ENCODE measurements around the gene PRLR.

PRLR gene

DNA sequence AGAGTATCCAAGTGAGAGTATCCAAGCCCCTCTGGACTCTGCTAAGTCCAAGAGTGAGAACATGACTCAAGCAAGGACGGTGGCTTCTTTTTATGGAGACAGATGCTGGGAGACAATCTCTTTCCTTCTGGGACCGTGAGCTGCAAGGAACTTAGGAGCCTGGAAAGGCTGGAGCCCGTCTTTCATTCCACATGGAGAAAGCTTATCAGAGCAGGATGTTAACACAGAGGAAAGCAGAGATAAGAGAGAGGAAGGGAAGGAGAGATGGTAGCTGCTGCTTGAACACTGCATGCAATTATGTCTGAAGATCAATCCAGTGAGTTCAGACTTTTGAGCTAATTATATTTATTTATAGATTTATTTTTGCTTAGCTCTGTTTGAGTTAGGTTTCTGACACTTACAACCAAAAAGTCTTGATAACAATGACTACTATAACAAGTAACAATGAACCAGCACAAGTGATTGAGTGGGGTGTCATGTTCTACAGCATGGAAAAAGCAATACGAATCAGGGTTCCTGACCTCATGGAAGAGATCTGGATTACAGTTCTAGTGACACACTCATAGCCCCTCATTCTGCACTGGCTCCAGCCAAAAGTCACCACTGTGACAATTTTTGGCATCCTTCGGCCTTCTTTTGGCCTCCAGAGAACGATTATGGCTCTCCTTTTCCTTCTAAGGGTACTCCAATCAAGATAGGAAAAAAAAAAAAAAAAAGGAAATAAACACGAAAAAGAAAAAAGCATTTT, 71.5 kb downstream of the PRLR start:
- no peak for DNase-seq

DNA sequence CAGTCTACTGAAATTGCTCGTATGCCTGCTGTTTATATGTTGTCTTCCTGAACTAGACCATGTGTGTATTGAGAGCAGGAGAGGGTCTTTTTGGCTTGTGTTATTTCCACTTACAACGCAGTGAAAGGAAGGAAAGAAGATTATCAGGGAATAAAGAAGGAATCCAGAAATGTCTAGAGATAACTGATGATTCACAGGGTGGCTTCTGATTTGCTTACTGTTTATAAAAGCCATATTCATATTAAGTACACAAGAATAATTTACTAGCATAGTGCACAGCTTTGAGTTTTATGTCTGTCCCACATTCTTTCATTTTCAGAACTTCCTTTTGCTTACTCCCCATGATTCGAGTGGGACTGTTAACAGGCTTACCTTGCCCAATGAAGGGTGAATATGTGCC, 72.1 kb downstream of the PRLR start:
- no peak for DNase-seq

DNA sequence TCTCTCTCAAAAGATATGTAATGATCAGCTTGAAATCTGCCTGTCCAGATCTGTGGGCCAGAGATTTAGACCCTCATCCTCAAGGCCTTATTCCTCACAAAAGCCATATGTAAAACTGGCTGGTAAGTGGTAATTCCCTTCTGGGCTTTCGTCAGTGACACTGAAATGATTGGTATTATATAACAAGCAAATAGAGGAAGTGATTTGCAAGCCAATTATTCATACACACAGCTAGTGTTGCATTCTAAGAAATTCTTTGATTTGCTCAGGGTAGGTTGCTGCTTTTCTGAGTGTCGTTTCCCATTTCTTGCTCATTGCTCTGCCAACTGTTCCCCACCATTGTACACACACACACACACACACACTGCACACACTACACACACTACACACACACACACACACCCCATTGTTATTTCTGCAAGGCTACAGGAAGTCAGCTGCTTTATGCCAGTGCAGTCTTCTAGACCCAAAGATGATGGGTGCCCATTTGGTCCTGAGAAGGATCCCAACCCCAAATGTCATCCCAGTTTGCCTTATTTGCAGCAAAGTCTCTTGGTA, 76.8 kb downstream of the PRLR start:
- DNase-seq = no peak

DNA sequence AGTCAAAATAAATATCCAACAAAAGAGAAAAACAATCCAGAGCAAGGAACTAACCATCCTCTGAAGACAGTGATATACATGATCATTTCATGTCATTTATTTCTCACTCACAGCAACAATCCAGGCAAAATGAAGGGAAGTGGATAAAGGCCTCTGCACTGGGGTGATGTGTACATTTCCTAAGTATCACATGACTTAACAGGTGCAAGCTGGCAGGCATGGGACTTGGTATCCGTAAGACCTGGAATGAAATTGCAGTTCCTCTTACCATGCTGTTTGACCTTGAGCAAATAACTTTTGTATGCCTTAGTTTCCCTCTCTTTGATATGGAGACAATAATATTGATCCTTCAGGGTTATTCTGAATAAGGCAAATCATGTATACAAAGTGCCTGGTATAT, 77.6 kb downstream of the PRLR start:
- DNase-seq = no peak

DNA sequence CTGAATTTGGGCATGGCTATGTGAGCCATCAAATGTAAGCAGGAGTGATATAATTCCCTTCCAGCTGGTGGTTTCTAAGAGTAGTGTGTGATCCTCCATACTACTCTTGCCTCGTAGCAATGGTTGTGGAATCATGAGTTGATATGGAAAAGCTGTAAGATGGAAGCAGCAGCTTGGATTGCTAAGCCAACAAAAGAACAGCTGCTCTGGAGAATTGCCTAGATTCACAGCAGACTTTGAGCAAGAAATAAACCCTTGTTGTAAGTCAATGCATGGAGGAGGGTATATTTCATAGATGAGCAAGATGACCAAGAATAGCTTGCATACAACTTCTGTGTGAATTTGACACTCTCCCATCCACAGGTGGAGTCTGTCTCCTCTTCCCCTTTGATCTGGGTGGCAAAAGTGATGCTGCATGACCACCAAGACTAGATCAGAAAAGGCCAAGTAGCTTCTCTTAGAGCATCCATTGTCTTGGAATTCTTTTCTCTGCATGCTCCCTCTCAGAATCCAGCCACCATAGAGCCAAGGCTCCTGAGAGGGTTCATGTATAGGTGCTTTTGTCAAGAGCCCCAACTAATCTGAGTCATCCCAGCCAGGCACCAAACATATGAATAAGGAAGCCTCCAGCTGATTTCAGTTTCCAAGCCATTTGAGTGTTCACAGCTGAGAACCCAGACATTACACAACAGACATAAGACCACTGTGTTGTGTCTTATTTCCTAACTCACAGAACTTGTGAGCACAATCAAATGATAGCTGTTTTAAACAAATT, 79.0 kb downstream of the PRLR start:
- DNase-seq = no peak

DNA sequence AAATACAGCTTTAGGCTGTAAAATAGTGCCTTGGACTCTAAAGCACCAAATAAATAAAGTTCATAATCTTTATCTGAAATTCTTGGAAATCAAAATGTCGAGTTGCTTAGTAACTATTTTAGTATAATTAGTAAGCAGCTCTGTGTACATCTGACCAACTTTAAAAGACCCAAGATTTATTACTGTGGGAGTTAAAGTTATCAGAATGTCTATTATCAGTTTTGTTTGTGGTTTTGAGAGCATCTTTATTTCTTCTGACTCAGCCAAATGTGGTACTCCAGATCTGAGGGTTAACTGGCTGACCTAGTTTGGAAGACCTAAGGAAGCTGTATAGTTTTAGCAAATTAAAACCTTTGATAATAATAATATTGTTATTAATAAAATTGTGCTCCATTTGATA, 81.2 kb downstream of the PRLR start:
- DNase-seq = no peak

DNA sequence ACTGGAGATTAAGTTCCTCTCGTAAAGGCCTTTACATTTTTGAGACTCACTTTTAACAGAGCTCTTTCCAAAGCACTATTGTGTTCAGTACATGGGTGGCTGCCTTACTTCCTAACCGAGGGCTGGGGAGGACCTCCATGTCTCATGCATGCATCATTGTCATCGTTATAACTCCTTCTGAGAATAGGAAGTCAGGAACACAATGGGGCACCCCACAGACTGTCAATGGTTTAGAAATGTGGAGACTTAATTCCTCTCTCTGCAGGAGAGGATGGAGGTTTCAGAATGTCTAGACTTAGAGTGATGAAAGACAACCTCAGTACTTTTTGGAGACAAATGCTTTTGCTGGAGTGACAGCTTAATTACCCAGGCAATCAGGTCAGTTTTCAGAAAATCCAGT, 83.9 kb downstream of the PRLR start:
- DNase-seq = no peak

DNA sequence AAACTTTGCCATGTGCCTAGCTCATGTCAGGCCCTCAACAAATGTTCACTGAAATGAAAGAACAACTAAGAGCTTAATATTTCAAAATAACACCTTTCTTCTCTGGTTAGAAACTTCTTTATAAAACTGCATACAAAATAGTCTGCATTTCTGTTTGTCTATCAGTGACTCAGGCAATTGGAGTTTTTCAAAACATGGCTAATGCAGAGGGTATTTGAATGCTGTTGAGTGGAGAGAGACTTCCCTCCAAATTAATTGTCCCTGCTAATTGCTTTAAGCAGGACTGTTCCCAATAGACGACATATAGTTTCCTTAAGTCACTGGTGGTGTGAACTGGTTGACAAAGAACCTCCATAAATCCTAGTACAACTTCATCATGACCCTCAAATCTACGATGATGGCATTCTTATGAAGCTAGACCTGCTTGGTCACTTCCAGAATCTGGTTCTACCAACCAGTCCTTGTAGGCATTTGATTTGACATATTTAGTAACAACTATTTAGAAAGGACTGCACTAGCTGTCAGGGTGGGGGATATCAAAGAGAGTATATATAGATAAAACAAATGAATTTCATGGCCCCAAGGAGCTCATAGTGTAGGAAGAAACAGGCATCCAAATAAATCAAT, 84.5 kb downstream of the PRLR start:
- DNase-seq = no peak

DNA sequence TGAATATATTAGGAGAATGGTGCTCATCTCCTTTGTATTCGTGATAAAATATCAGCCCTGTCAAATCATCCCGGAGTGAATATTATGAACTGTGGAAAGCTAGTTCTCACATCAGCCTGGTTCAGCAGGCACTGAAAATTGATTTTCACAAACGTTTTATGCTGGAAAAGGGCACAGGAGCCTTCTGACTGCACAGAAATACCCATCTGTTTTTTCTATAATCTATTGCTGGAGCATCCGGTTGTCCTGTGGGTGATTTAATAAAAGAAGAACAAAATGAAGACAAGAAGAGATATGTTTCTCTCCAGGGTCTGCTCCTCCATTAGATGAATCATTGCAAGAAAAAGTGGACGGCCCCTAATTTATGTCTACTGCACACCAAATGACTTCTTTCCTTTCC, 85.3 kb downstream of the PRLR start:
- DNase-seq = no peak

DNA sequence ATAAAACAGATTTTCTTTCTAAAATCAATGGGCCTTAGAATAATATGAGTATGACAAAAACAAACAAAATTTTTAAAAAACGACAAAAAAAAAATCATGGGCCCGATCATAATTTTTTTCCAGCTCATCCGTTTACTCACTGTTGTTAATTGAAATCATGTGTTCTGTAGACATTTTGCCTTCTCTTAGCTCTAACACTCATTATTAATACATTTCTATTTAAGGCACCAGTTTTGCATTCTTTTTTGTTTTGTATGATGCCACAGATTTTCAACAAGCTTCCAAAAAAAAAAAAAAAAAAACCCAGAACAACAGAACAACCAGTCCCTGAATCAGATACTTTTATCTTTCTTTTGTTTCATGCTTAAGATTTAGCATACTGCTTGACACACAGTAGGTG, 86.4 kb downstream of the PRLR start:
- DNase-seq = no peak

DNA sequence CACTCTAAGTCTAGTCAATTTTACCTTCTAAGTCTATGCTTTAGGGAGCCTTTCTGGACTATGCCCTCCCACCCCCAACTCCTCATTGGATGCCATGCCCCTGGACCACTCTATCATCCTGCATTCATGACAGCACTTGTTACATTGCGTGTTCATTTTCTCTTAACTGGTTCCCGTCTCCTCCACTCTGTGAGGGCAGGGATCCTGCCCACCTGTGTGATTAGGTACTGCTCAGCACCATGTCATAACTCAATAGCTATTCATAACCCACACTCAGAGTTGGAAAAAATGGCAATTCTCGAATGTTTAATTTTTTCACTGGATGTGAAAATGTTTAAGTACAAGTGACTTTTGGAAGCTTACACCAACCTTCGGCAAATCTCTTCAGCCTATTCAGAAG, 88.5 kb downstream of the PRLR start:
- DNase-seq = no peak

DNA sequence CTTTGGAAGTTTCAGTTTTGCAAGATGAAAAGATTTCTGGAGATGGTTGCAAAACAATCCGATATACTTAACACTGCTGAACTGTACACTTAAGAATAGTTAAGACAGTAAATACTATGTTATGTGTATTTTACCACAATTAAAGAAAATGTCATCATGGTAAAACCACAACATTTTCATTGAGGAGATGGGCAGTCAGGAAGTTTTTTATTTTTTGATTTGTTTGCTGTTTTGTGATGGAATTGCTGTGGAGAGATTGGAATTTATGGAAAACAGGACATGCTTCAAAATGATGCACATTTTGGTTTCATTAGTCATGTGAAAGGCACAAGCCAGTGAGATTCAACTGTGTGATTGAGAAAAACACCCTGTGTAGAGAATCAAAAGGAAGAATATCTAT, 92.1 kb downstream of the PRLR start:
- no peak for DNase-seq

DNA sequence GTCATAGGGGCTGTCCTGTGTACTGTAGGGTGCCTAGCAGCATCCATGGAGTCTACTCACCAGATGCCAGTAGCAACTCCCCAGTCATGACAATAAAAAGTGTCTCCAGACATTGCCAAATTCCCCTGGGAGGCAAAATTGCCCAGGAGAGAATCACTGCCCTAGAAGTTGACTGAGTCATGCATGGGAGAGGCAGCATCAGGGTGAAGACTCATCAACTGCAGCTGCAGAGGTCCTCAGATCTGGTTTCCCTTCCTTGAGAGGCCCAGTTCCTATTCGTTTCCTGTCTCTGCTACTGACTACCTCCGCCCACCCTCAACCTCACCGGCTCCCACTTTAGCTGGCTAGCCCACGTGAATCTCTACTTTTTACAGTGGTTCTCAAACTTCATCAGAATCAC, 93.9 kb downstream of the PRLR start:
- DNase-seq = peak; percentile 26 to 49

DNA sequence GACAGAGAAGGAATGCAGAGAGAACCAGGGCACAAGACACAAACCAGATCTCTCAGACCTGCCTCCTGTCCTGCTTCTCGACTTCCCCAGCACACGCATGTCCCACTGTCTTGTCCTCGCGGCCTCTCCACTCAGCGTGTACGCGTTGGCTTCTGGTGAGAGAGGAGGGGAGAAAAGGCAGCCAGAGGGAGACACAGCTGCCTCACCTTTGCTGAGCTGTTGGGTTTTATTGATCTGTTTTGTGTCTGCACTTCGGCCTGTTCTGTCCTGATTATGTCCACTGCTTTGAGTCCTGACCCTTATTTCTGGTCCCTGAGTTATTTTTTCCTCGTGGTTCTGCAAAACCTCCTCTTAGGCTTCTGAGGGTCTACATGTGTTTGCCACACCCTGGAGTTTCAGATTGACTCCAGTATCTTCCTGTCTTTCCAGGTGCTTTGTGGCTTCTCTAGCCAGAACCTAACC, 95.0 kb downstream of the PRLR start:
- no peak for DNase-seq

DNA sequence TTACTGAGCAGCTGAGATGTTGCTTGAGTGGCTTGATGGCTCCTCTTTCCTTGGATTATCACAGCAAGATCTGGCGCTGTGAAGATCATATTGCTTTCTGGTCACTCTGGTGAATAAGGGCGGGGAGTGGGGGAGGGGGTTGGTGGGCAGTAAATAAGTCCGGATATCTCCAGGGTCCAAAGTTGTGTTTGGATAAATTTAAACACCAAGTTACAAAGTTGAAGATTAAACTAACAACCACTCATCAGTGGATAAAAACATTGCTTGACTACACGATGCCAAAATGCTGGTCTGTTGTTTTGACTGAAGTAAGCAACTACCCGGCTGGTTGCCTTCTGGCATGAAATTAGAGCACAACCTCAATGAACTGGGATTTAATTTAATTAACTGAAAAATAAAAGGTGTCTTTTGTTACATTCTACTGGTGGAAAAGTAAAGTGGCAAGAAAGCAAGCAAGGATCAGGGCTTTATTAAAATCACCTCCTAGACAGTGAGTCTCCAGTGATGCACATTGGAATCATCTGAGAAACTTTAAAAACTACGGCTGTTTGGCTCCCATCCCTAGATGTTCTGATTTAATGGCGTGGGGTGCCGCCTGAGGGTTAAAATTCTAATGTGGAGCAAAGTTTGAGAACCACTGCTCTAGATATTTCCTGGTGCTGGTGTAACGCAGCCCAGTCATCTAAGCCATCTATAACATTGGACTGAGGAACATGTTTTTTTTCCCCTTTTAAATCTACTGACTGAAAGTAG, 95.8 kb downstream of the PRLR start:
- DNase-seq = no peak

DNA sequence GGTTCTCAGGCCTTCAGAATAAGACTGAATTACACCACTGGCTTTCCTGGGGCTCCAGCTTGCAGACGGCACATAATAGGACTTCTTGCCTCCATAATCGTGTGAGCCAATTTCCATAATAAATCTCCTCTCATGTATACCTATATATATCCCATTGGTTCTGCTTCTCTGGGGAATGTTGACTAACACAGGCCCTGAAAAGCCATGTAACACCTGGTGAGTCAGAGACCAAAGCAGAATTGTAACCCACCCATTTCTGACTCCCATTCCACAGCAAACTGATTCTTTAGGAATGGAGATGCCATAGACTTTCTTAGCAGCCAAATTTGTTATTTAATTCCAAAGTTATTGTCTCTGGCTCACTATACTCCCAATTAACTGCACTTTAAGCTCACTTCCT, 97.1 kb downstream of the PRLR start:
- DNase-seq = no peak

DNA sequence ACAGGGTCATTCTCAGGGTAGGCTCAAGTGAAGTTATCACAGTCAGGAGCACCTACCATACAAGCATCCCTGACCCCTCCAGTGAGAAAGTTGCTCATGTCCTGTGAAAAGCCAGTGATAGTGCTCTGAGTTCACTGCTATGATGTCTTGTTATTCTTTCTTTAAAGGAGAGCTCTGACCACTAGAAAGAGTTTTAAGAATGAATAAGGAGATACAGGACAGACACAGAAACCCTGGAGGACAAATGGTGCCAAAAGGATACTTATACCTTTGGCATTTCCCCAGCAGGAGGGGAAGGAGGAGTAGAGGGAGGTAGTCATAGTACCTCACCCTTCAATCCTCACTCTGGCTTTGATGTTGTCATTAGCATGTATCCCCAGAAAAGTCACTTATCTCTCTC, 98.6 kb downstream of the PRLR start:
- DNase-seq = no peak

DNA sequence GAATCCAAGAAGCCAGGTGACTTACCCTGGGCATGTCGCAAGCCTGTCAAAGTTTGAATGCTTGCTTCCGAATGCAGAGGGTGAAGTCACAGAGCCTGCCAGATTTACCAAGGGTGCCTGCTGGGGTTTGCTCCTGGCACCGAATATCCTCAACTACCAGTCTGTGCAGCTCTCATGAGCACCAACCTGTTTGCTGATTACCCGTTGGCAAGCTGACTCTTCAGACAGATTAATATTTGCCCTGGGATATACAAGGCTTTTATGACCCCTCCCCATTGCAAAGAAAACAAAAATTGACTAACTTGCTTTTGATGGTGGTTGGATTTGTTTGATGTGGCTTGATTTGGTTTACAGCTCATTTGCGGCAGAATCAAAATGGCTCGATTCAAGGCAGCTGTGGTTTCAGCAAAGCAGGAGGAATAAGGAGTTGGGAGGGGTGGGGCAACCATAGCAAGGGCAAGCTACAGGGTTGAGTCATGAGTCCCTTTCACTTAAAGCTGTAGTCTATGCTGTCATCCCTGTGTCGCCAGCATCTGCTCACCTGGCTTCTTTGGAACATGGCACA, 100.3 kb downstream of the PRLR start:
- DNase-seq = peak; percentile 64 to 67

DNA sequence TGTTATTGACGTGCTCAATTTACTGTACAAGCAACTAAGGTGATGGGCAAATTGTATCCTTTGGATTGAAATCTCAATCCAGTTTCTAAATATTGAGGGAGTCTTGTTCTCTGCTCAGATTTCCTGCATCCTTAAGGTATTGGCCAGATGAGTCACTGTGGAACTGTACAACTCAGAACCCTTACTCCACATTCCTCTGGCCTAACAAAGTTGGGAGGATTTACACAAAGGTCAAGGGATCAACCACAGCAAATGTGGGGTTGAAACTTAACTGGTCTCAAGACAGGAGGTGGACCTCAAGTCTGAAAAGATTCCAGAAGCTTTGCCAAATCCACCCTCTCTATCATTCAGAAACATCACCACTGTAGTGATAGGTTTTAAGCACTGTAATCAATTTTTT, 101.0 kb downstream of the PRLR start:
- DNase-seq = no peak

DNA sequence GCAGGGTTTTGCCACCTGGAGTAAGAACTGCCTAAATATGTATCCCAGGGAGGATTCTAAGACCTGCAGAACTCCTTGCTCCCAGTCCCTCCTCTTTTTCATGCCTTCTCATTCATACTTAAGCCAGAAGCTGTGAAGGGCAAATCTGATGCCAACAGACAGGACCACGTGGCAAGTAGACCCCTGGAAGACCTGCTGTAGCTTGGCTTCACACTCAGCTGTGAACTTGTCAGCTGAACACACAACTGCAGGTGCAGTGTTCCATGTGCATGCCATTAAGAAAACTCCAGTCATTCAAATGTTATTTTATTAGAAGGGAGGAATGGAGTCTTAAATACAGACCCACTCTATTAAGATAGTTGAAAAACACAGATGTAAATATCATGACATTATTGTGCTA, 103.3 kb downstream of the PRLR start:
- no peak for DNase-seq

DNA sequence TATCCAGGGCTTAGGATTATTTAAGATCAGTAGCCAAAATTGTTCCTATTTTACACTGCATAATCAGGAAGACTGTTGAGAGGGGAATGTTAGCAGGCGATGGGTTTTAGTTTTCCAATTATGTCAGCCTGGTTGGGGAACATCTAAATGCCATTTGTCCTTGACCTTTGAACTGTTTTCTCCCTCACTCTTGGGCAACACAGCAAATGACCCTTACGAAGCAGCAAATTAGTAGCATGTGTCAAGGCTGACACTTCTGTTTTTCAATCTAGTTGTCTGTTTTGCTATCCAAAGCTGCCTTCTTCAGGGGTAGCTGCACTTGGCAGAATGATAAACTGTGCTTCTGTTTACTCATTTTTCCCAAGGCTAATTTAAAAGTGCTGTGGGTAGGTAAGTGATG, 104.5 kb downstream of the PRLR start:
- no peak for DNase-seq

DNA sequence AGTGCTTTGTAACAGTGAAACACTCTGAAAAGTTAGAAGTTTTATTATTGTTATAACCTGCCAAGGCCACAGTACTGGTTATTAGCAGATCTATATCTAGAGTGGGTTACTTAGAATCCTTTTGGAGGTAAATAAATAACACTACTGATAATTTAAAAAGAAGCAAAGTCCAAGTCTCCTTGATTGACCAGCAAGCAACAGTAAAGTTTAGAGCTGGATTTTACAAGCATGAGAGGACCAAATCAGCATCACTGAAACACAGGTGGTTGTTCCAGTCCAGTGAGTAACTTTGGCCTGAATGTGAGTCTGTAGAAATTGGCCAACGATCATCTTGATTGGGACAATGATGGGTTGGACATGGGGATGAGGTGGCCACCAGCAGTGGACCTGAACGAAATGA, 105.4 kb downstream of the PRLR start:
- DNase-seq = no peak

DNA sequence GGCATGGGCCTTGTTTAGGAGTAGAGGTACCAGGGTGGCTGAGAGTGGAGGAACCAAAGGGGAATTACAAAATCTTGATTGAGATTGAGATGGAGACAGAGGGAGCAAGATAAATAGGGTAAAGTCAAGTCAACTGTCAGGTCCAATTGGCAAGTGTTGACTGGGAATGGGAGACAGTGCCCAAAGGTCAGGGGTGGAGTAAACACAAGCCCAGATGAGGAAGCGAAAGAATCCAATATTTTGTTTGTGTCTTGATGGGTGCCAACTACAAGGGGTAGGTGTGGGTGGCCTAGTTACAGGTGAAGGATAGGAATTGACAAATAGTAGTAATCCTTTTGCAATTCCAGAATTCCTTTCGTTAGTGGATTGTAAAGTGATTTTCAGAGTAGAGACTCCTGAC, 107.5 kb downstream of the PRLR start:
- no peak for DNase-seq
